Stimulated activated CD4-positive, alpha-beta T cell treated with anti-CD3 and anti-CD28 coated beads, Interleukin-4, amount 100 ng/mL, for 4 hours (primary cell): Measurements from ENCODE around the gene OMA1.
"Not testable (repeated sequence)": the region's sequence is repeated elsewhere in the genome, so short reads cannot be mapped to it uniquely, and the experiment has no call there.

Experiments
- DNase-seq, 2 experiments: peaks; one replicate each; pipeline ENCODE4 v3.0.0-alpha.2; 2020

OMA1 gene

DNA sequence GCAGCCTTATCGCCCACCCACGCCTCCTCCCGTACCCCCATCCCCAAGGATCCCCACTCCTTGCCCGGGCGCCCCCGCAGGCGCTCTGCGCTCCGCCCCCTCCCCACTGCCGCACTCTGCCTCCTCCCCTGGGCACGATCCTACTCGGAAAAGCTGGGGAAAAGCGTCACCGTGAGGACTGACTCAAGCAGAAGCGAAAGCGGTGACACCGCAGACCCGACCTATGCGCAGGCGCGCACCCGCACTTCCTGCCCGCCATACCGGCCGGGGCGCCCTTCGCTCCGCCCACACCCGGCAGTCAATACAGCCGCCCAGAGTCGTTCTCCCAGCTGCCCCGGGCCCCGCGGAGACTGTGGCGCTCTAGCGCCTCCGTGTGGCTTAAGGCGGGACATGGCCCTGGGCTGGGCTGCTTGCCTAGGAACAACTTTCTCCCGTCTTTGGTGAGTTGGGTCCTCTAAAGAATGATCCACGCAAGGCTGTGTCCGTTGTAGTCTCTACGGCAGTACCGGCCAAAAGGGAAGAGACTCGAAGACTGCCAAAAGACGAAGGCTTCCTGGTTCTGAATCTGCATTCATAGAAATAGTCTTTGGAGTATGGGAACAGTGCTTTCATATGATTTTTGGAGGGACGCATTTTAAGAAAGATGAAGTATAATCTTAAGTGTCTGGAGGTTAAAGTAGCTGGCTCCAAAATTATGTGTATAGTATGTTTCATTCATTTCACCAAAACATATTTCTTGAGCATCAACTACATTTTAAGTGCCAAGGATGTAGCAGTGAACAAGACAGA, at the start of gene OMA1:
Gene OMA1, minus strand, starts transcription at position 207 of the 789 bp plus-strand sequence. CDS start 7,432 bp downstream, outside the sequence.
- peak; percentile 98 for DNase-seq

DNA sequence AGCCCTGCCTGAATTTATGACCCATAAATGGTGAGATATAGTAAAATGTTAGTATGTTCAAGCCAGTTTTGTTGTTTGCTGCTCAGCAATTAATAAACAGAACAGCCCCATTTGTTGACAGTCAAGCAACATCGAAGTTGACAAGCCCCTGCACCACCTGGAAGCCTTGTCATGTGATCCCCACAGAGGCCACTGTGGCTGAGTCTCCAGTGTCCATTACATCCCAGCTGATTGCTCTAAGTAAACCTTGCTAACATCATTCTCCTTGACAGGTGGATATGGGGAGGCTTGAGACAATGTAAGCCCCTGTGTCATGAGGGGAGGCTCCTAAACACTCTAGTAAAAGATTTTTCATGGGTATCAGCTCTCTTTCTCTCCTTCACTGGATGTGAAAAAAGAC, 48.0 kb upstream of the OMA1 start:
- DNase-seq, result no peak

DNA sequence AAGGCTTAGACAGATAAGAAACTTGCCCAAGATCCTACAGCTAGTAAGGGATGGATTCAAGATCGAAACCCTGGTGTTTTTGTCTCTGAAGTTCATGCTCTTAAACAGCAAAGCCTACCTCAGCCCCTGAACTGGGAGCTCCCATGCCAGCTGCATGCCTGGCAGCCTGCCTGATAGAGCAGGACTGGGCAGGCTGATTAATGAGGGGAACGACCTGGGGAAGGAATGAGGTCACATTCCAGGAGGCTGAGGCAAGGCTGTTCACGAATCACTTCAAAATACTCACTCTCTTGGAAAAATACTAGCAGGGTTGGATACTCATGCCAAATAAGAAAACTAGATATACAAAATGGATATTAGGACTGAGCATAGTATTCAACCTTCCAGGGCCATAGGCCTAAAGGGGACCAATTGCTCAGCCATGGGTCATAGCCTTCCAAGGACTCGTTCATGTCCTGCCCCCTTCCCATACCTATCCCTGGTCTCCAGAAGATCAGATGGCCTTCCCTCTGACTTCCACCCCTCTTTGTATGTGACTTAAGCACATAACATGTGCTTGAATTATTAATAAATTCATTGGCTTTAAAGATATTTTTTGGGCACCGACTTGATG, 46.1 kb upstream of the OMA1 start:
- DNase-seq, result no peak

DNA sequence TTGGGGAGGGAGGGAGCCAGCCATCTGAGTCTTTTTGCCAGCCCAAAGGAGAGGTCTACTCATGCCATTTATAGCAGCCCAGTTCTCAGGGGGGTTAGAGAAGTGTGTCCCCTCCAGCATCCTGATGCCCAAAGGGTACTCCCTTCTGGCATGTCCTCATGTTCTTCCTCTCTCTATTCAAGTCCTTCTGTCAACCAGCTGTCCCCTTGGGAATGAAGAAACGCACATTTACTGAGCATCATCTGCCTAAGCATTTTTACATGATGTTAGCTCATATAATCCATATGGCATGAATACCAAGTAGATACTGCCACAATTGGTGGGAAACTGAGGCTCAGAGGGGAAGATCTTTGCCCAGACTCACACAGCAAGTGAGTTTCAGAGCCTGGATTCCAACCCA, 45.3 kb upstream of the OMA1 start:
- no peak for DNase-seq

DNA sequence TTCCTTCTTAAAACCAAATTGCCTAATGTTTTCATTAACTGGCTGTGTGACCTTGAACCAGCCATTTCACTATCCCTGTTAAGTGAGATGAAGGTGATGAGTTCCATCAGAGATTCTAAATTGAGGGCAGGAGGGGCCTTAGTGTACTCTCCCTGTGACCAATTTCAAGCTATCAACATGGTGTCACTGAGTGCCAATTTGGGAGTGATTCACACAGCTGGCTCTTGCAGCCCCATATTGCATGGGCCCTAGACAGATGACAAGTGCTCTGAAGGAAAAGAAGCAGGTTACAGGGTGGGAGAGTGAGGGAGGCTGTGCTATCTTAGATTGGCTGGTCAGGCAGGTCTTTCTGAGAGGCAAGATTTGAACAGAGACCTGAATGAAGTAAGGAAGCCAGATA, 43.5 kb upstream of the OMA1 start:
- no peak for DNase-seq

DNA sequence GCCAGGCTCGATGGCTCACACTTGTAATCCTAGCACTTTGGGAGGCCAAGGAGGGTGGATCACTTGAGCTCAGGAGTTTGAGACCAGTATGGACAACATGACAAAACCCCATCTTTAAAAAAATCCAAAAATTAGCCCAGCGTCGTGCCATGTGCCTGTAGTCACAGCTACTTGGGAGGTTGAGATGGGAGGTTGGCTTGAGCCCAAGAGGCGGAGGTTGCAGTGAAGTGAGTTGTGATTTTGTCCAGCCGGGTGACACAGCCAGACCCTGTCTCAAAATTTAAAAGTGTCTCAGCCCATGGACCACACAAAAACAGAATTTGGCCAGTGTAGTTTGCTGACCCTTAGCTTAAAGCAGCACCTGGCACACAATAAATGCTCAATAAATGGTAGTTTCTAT, 41.9 kb upstream of the OMA1 start:
- DNase-seq, result no peak

DNA sequence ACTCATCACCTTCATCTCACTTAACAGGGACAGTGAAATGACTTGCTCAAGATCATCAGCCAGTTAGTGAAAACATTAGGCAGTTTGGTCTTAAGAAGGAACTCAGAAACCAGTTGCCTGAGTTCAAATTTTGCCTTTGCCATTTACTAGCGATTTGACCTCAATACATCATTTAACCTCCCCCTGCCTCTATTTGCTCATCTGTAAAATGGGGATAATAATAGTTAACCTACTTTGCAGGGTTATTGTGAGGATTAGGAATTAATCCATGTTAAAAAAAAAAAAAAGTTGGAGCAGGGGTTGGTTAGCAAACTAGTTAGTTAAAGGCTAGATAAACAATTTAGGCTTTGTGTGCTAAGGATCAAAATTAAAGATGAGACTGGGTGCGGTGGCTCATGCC, 41.1 kb upstream of the OMA1 start:
- DNase-seq, result no peak

DNA sequence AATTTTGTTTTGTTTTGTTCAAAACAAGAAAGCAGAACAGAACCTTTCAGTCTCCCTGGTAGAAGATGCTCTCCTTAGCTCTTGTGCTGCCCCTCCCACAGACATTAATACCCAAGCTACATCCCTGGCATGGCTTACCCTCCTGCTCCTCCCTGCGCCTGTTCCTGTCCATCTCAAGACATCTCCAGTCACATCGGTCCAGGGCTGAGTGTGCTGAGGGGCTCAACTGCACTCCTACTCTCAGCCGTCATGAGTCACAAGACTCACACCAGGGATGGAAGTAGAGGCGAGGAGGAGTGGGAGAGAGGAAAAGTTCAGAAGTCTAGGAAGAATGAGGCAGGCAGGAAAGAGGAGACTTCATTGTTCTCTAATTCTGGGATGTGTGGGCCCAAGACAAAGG, 39.7 kb upstream of the OMA1 start:
- no peak for DNase-seq

DNA sequence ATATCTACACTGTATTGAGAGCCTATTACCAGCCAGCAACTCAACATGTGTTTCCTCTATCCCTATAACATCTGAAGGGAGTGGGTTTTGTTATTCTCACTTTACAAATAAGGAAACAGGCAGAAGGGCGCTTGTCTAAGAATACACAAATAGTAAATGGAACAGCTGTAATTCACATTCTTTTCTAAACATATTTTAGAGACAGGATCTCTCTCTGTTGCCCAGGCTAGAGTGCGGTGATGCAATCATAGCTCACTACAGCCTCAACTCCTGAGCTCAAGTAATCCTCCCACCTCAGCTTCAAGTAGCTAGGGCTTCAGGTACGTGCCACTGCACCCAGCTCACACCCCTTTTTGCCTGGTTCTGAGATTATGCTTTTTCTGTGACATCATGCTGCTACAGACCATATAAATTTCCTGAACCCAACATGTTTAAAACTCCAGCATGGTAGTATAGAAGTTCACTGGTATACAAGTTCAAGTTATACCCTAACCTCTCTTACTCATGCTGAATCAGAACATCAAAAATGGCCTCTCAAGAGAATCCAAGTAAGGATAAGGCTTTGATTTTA, 39.1 kb upstream of the OMA1 start:
- DNase-seq, result no peak

DNA sequence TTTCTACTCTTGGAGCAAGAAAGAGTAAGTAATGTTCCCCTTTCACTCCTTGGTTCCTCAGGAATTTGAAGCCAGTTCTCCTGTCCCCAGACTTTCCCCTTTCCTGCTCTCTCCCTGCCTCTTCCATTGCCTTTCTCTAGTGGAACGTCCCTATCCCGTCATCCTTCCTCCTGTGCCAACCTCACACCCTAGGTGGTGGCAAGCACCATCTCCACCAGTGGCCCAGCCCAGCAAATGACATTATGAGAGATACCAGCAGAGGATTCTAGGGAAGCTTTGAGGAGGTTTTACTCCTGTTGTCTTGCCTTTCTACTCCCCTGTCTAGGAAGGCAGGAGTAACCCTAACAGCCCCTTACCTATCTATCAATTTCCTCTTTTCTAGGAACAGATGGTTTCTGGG, 38.6 kb upstream of the OMA1 start:
- DNase-seq, result no peak

DNA sequence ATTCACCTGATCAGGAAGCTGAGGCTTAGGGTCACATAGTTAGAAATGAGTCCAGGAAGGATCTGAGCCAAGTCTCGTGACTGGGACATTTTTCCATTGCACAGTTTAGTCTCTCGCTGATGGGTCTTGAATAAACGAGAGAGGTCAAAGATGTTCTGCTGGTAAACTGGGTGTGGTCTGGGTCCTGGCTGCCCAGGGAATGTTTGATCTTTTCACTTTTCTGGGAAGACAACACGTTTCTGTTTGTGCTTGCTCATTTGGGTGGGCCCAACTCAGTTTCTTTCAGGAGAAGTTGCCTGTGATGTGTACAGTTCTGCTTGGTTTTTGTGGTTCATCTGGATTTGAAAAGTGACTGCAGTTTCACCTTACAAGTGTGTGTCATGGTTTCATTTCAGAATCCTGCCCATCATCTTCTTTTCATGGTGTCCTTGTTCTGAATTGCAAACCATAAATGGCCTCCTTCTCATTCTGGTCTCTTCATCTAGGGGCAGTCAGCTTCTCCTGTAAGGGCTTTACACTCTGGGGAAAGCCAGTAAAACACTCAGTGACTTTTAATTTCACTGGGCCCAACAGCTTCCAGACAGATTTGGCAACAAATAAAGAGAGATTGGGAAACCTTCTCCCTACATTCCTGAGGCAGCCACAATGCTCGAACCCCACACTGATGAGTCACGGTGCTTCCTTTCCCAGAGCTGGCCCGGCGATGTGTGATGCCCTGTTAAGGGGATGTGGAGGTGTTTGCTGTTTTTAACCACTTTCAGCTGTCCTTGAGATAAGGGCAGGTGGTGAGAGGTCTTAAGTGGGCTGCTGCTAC, 37.8 kb upstream of the OMA1 start:
- DNase-seq, result no peak

DNA sequence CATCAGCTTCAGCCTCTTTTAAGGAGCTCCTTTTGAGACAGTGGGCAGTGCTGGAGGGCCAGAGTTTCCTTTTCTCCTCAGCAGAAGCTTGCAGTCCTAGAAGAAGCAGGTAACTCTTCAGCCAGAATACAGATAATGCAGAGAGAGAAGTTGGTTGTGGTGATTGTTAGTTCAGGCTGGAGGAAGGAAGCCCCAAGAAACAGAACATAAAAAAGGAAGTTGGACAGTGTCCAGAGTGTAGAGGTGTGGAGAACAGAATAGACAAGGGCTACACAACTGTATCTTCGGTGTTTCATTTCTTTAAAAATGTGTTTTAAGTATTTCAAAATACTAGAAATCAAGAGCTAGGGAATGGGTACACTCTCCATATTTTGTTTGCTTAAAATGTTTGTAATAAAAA, 37.0 kb upstream of the OMA1 start:
- DNase-seq, result no peak

DNA sequence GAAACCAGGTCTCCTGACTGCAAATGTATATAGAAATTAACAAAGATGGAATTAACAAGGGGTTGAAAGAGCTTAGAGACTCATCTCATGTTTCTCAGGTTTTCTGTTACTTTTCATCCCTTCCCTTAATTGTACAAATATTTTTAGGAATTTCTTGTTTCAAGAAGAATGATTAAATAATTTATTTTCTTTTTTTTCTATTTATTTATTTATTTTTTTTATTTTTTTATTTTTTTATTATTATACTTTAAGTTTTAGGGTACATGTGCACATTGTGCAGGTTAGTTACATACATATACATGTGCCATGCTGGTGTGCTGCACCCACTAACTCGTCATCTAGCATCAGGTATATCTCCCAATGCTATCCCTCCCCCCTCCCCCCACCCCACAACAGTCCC, 35.6 kb upstream of the OMA1 start:
- not testable (repeated sequence) for DNase-seq

DNA sequence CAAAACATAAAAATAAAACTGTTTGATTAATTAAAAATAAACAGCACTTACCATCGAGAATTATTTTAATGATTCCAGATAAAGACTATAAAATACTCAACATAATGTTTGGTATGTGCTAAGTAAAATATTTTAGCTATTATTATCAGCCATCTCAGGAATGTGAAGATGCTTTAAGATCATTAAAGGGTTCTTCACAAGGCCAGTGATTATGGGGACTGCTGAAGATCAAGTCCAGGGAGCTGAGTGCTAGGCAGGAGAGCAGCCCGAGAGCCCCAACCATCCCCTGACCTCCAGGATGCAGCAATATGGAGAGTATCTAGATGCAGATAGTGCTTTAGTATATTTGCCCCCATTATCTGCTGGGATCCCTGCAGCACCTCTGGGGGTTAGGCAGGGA, 35.1 kb upstream of the OMA1 start:
- no peak for DNase-seq

DNA sequence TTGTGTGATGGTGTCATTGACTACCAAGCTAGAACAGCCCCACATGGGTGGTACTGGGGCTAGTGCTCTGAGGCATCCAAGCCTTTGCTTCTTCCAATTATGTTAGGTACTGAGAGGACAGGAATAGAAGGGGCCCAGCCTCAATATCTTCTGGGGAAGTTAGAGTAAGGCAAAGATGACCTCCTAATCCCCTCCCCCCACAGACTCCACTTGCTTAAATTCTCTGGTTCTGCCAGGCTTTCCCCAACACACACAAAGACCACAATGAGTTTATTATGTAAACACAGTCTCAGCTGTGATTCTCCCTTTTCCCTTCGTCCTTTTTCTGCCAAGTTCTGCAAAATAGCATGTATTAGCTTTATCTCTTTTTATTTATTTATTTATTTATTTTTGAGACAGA, 33.7 kb upstream of the OMA1 start:
- no peak for DNase-seq

DNA sequence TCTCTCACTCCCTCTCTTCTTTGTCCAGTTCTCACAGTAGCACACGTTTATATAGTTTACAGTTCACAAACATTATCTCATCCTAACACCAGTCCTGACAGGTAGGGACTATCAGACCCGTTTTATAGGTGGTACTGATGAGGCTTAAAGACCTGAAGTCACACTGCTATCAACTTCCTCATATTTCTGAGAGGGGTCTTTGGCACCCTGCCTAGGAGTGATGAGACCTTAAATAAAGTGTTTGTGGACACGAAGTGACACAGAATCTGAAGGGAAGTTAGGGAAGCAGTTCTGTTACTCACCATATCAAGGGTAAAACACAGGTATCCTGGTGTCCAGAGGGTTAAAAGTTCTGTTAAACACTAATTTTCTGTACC, 31.1 kb upstream of the OMA1 start:
- no peak for DNase-seq

DNA sequence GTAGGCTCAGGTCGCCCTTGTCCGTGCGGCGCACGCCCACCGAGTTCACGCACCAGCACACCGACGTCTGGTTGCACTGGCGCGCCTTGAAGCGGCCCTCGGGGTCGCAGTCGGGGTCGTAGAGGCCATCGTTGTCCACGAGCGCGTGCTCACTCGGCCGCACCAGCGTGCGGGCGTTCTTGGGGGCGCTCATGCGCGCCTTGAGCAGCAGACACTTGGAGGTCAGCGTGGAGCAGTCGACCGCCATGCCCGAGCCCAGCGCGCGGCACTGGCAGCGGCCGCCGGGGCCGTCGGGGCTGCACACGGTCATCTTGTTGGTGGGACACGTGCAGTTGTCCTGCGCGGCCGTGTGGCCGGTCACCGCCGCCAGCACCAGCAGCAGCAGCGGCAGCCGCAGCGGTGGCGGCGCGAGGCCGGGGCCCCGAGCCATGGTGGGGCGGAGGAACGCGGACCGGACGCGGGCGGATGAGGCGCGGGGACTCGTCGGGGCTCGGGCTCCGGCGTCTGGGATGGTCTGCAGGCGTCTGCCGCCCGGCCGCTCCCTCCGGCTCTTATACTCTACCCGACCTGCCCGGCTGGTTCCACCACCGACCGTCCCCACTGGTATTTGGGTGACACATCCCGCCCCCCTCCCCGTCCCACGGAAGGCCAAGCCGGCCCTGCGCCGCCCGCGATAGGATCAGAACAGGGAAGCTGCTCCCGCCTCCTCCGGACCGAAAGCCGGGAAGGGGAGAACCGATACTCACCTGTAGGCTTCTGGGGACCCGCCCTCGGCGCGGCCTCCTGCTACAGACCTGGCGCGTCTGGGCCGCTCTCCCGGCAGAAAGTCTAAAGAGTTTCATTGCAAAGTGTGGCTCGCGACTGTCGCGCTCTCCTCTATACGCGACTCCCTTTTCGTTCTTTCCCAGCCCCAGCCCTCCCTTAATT, 30.5 kb upstream of the OMA1 start, which contains the start of gene TACSTD2:
Gene TACSTD2, minus strand, starts transcription at position 526 of the 927 bp plus-strand sequence. Its CDS starts 96 bp downstream, at position 430.
- DNase-seq, result no peak

DNA sequence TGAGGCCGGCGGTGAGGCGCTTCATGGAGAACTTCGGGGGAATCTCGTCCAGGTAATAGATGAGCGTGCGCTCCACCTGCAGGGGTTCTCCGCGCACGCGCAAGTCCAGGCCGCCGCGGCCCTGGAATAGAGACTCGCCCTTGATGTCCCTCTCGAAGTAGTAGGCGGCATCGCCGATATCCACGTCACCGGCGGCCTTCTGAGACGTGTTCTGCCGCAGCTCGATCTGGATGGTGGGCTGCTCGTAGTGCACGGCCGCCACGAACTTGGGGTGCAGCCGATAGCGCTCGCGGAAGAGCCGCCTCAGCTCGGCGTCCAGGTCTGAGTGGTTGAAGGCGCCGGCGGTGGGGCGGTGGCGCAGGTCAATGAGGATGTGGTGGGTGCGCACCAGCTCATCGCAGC, 29.8 kb upstream of the OMA1 start:
- peak in 1 of 2 experiments; percentile 7 for DNase-seq

DNA sequence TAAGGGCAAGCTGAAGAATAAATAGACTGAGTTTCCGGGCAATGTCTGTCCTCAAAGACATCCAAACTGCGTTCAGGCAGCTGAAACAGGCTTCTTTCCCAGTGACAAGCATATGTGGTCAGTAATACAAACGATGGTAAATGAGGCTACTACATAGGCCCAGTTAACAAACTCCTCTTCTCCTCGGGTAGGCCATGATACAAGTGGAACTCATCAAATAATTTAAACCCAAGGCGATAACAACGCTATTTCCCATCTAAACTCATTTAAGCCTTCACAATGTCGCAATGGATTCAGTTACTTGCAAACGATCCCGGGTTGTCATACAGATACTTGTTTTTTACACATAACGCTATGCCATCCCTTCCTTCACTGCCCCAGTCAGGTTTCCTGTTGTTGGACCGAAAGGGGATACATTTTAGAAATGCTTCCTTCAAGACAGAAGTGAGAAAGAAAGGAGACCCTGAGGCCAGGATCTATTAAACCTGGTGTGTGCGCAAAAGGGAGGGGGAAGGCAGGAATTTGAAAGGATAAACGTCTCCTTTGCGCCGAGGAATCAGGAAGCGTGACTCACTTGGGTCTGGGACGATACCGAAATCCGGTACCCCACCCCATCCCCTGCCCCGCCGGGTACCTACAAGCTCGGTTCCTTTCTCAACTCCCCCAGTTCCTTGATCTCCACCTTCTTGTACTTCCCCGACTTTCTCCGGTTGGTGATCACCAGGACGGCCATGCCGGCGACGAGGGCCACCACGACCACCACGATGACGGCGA, 29.2 kb upstream of the OMA1 start:
- no peak for DNase-seq

DNA sequence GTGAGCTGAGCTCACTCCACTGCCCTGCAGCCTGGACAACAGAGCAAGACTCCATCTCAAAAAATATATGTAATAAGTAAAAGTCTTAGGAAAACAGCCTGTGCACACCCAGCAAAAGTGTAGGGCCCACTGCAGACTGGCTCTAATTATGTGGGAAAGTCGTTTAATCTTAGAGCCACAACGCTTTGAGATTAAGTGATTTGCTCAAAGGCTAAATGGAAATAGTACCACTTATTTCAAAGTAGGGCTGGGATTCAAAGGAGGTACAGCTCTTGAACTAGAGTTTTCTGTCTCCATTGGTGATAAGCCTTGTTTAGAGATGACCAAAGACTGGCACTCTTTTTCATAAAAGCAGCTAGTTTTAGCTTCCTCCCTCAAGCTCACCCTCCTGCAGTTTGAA, 28.3 kb upstream of the OMA1 start:
- DNase-seq, result no peak
